Endometrium (tissue), 2 donors: ENCODE measurements around the gene THRAP3.
"Not testable (repeated sequence)": the region's sequence is repeated elsewhere in the genome, so short reads cannot be mapped to it uniquely, and the experiment has no call there.

Experiments used
- FAIRE-seq: peaks from 2 replicates; lab custom pipeline; 2012; peaks lifted over from hg19 to GRCh38; lab: Jason Lieb, UNC
- donor health status: control.
- donor health status: control.

THRAP3 gene

GRCh38 chr1:36251794-36252481 is 27.7 kb downstream of the THRAP3 start:
- no peak for FAIRE-seq

GRCh38 chr1:36252482-36252824 is 28.2 kb downstream of the THRAP3 start:
- not testable (repeated sequence) for FAIRE-seq

- no peak for FAIRE-seq
Observed at GRCh38 chr1:36253161-36253862, 29.1 kb downstream of the THRAP3 start.

- FAIRE-seq = no peak
Observed at GRCh38 chr1:36256558-36257374, 32.5 kb downstream of the THRAP3 start.

- FAIRE-seq = no peak
Observed at GRCh38 chr1:36257375-36257767, 33.1 kb downstream of the THRAP3 start.

GRCh38 chr1:36258960-36259344 is 34.7 kb downstream of the THRAP3 start:
- FAIRE-seq = no peak

- no peak for FAIRE-seq
Observed at GRCh38 chr1:36268981-36269380, 44.7 kb downstream of the THRAP3 start.

- FAIRE-seq = no peak
Observed at GRCh38 chr1:36269408-36269838, 45.2 kb downstream of the THRAP3 start.

GRCh38 chr1:36273024-36273423 is 48.8 kb downstream of the THRAP3 start:
- no peak for FAIRE-seq

GRCh38 chr1:36274201-36274600 is 50.0 kb downstream of the THRAP3 start:
- FAIRE-seq = no peak

- no peak for FAIRE-seq
Observed at GRCh38 chr1:36276688-36277087, 52.4 kb downstream of the THRAP3 start.

GRCh38 chr1:36279110-36279788 is 55.0 kb downstream of the THRAP3 start:
- no peak for FAIRE-seq

- FAIRE-seq = no peak
Observed at GRCh38 chr1:36279789-36280296, 55.6 kb downstream of the THRAP3 start.

- FAIRE-seq = no peak
Observed at GRCh38 chr1:36284061-36284460, 59.8 kb downstream of the THRAP3 start.

- FAIRE-seq = no peak
Observed at GRCh38 chr1:36284517-36284916, 60.3 kb downstream of the THRAP3 start.

GRCh38 chr1:36285443-36286101 is 61.3 kb downstream of the THRAP3 start:
- FAIRE-seq = peak; percentile 74

- FAIRE-seq = no peak
Observed at GRCh38 chr1:36286802-36287201, 62.6 kb downstream of the THRAP3 start.

- no peak for FAIRE-seq
Observed at GRCh38 chr1:36287595-36287994, 63.4 kb downstream of the THRAP3 start.

- FAIRE-seq = no peak
Observed at GRCh38 chr1:36295390-36295789, 71.1 kb downstream of the THRAP3 start.

GRCh38 chr1:36297062-36297461 is 72.8 kb downstream of the THRAP3 start:
- FAIRE-seq = no peak

- FAIRE-seq = no peak
Observed at GRCh38 chr1:36298640-36299039, 74.4 kb downstream of the THRAP3 start.

GRCh38 chr1:36300526-36300925 is 76.3 kb downstream of the THRAP3 start:
- FAIRE-seq = no peak
